HepG2 (cell line): ENCODE results near the gene BHLHE23. TPM values are rescaled to one million over a fixed set of nuclear protein-coding genes. Genes with fewer than 3 reads are reported as not detected.

Source experiments
- EEA1 ChIP-seq: sonication (generic); formaldehyde crosslinking; IDR thresholded peaks from 2 replicates; pipeline ENCODE4 v1.5.1; 2020; ENCODE audit warnings: mild to moderate bottlenecking, missing genetic modification reagents, borderline replicate concordance
- EZH2 ChIP-seq: conservative IDR thresholded peaks from 2 replicates; pipeline ENCODE4 v1.6.1; 2012; ENCODE audit warnings: mild to moderate bottlenecking, low read depth, low read length, moderate library complexity
- NFIC ChIP-seq: IDR thresholded peaks from 2 replicates; pipeline ENCODE4 v1.6.1; 2012; ENCODE audit warnings: mild to moderate bottlenecking, low read length, inconsistent platforms
- PCBP2 ChIP-seq: fragments of 200-400 bp; formaldehyde crosslinking; optimal IDR thresholded peaks from 2 replicates; pipeline ENCODE3; 2018; ENCODE audit warnings: low read length, low read depth; ENCODE audit not compliant: poor library complexity, severe bottlenecking
- PHF5A ChIP-seq: IDR thresholded peaks from one replicate; pipeline ENCODE4 v1.6.1; 2018; ENCODE audit warnings: low read depth, missing genetic modification reagents; ENCODE audit not compliant: unreplicated experiment
- SMAD1 ChIP-seq: sonication (generic); formaldehyde crosslinking; IDR thresholded peaks from 2 replicates; pipeline ENCODE4 v1.4.0; 2020; ENCODE audit warnings: missing genetic modification reagents, low read depth, mild to moderate bottlenecking, borderline replicate concordance
- SNAPC2 ChIP-seq: sonication (generic); formaldehyde crosslinking; IDR thresholded peaks from 2 replicates; pipeline ENCODE4 v1.8.1; 2022; ENCODE audit warnings: mild to moderate bottlenecking, missing genetic modification reagents
- ZBTB3 ChIP-seq: sonication (generic); formaldehyde crosslinking; IDR thresholded peaks from 2 replicates; pipeline ENCODE4 v1.4.0; 2020; ENCODE audit warnings: low read depth, mild to moderate bottlenecking, moderate library complexity, missing genetic modification reagents, borderline replicate concordance
- ZMAT3 ChIP-seq: sonication (generic); formaldehyde crosslinking; conservative IDR thresholded peaks from 2 replicates; pipeline ENCODE4 v1.7.0; 2021; ENCODE audit warnings: missing genetic modification reagents
- ZNF329 ChIP-seq: sonication (generic); formaldehyde crosslinking; IDR thresholded peaks from 2 replicates; pipeline ENCODE4 v1.9.0; 2021; ENCODE audit warnings: low read depth, mild to moderate bottlenecking, missing genetic modification reagents
- ZNF333 ChIP-seq: sonication (generic); formaldehyde crosslinking; IDR thresholded peaks from 2 replicates; pipeline ENCODE4 v1.4.0; 2020; ENCODE audit warnings: mild to moderate bottlenecking, missing genetic modification reagents, borderline replicate concordance
- ZNF670 ChIP-seq: sonication (generic); formaldehyde crosslinking; IDR thresholded peaks from 2 replicates; pipeline ENCODE4 v1.8.0; 2022; ENCODE audit warnings: mild to moderate bottlenecking, missing genetic modification reagents, borderline replicate concordance
- ZNF724P ChIP-seq: sonication (generic); formaldehyde crosslinking; IDR thresholded peaks from 2 replicates; pipeline ENCODE4 v1.8.0; 2022; ENCODE audit warnings: missing genetic modification reagents, borderline replicate concordance
- ZNF772 ChIP-seq: sonication (generic); formaldehyde crosslinking; IDR thresholded peaks from 2 replicates; pipeline ENCODE4 v1.5.0; 2020; ENCODE audit warnings: mild to moderate bottlenecking, missing genetic modification reagents
- polyA plus RNA-seq, 8 experiments: library from polyadenylated mRNA; depleted of rRNA in 3 of 8; stranded (reverse) in 7 of 8; unstranded in 1 of 8; fragments of >200 nt; fragmentation: Illumina TruSeq in 4 of 8; extraction: Trizol in 4 of 8; gene quantifications; 2 replicates each; pipeline versions ENCODE4 v1.2.1 to v1.2.3, GENCODE V29; 2011 to 2016; ENCODE audit warnings: low read depth in 4 of 8, missing spikeins in 1 of 8, mixed read lengths in 1 of 8; ENCODE audit not compliant: insufficient read depth in 1 of 8
- total RNA-seq, 5 experiments: library from RNA; depleted of rRNA; stranded (reverse); fragments of >200 nt; fragmentation: Illumina TruSeq; extraction: Trizol; gene quantifications; 2 replicates each; pipeline ENCODE4 v1.2.3, GENCODE V29; 2016; ENCODE audit warnings: low read depth in 1 of 5
- TF ChIP-seq, protein P1 (sequence below), 2 experiments: fragments of 450-650 bp in 1 of 2; sonication (generic) in 1 of 2; formaldehyde crosslinking in 1 of 2; IDR thresholded peaks; 2 replicates each; pipeline versions ENCODE4 v1.6.1 to v1.8.0; 2016 to 2022; ENCODE audit warnings: antibody characterized with exemption in 1 of 2, mild to moderate bottlenecking in 1 of 2, missing genetic modification reagents in 1 of 2
- TF ChIP-seq, protein P2 (sequence below): sonication (generic); formaldehyde crosslinking; IDR thresholded peaks from 2 replicates; pipeline ENCODE4 v1.5.1; 2020; ENCODE audit warnings: missing genetic modification reagents, mild to moderate bottlenecking, borderline replicate concordance

The BHLHE23 gene
- total and polyA plus RNA-seq, 2 of the 13 experiments (the other 11 are each of a cell fraction or from before 2014, with no cell fraction given), result not detected

DNA sequence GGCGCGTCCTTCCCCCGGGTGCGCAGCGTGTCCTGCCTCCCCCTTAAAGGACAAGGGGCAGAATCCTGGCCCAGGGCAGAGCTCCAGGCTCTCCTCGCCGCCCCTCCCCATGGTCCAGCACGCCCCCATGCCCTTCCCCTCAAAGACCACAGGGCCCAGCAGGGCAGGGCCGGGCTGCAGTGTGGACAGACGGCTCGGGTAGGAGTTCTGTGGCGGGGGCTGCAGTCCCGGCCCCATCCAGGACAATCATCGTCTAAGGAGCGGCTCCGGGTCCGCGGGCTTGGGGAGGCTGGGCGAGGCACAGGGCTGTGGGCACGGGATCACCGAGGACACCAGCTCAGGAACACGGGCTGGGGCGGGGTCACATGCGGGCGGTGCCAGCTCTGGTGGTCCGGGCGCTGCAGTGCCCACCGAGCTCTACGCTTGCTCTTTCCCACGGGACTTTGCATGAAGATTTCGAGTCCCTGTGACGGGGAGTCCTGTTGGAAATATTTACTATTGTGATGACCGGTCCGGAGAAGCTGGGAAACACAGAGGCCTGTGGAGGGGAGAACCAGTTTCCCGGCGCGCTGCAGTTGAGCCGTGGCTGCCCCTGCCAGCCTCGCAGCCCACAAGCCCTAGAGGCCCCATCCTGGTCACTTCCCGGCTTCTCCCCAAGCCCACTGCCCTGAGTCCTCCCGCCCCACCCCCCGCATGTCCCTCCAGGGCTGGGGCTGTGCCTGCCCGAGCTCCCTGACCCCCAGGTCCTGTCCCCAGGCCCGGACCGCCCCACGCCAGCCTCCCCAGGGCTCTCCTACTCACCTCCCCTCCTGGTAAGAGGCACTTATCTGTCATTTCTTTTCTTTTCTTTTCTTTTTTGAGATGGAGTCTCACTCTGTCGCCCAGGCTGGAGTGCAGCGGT, 33.7 kb downstream of the BHLHE23 start (continued):
- TF ChIP-seq PCBP2, result no peak
- no peak for TF ChIP-seq ZNF329 (CRISPR knock-in tag)
- no peak for TF ChIP-seq ZNF333 (CRISPR knock-in tag)
- TF ChIP-seq, protein P1, sequence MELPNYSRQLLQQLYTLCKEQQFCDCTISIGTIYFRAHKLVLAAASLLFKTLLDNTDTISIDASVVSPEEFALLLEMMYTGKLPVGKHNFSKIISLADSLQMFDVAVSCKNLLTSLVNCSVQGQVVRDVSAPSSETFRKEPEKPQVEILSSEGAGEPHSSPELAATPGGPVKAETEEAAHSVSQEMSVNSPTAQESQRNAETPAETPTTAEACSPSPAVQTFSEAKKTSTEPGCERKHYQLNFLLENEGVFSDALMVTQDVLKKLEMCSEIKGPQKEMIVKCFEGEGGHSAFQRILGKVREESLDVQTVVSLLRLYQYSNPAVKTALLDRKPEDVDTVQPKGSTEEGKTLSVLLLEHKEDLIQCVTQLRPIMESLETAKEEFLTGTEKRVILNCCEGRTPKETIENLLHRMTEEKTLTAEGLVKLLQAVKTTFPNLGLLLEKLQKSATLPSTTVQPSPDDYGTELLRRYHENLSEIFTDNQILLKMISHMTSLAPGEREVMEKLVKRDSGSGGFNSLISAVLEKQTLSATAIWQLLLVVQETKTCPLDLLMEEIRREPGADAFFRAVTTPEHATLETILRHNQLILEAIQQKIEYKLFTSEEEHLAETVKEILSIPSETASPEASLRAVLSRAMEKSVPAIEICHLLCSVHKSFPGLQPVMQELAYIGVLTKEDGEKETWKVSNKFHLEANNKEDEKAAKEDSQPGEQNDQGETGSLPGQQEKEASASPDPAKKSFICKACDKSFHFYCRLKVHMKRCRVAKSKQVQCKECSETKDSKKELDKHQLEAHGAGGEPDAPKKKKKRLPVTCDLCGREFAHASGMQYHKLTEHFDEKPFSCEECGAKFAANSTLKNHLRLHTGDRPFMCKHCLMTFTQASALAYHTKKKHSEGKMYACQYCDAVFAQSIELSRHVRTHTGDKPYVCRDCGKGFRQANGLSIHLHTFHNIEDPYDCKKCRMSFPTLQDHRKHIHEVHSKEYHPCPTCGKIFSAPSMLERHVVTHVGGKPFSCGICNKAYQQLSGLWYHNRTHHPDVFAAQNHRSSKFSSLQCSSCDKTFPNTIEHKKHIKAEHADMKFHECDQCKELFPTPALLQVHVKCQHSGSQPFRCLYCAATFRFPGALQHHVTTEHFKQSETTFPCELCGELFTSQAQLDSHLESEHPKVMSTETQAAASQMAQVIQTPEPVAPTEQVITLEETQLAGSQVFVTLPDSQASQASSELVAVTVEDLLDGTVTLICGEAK (IDR thresholded peaks at IDR 0.05), result no peak
- TF ChIP-seq, protein P1 (CRISPR knock-in tag; IDR thresholded peaks at IDR 0.05), result peak; percentile 49; the same call in 1 of the 2 replicates
- TF ChIP-seq ZBTB3 (CRISPR knock-in tag), result no peak
- TF ChIP-seq, protein P2, sequence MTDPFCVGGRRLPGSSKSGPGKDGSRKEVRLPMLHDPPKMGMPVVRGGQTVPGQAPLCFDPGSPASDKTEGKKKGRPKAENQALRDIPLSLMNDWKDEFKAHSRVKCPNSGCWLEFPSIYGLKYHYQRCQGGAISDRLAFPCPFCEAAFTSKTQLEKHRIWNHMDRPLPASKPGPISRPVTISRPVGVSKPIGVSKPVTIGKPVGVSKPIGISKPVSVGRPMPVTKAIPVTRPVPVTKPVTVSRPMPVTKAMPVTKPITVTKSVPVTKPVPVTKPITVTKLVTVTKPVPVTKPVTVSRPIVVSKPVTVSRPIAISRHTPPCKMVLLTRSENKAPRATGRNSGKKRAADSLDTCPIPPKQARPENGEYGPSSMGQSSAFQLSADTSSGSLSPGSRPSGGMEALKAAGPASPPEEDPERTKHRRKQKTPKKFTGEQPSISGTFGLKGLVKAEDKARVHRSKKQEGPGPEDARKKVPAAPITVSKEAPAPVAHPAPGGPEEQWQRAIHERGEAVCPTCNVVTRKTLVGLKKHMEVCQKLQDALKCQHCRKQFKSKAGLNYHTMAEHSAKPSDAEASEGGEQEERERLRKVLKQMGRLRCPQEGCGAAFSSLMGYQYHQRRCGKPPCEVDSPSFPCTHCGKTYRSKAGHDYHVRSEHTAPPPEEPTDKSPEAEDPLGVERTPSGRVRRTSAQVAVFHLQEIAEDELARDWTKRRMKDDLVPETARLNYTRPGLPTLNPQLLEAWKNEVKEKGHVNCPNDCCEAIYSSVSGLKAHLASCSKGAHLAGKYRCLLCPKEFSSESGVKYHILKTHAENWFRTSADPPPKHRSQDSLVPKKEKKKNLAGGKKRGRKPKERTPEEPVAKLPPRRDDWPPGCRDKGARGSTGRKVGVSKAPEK (CRISPR knock-in tag), result no peak
- no peak for TF ChIP-seq ZMAT3
- peak; percentile 65 for TF ChIP-seq EEA1 (CRISPR knock-in tag)
- no peak for TF ChIP-seq SMAD1 (CRISPR knock-in tag)
- TF ChIP-seq ZNF670, result no peak
- TF ChIP-seq ZNF772 (CRISPR knock-in tag), result peak; percentile 48; the same call in 1 of the 2 replicates
- TF ChIP-seq NFIC, result no peak
- TF ChIP-seq ZNF724P, result no peak
- no peak for TF ChIP-seq PHF5A (CRISPR knock-in tag)
- TF ChIP-seq EZH2, result 0 out of 2 replicates have a peak, but pooled peaks have one; percentile 9
- TF ChIP-seq SNAPC2 (CRISPR knock-in tag), result no peak
